Osteoblast (primary cell): ENCODE results near the gene PLPPR1. TPM values are rescaled to one million over a fixed set of nuclear protein-coding genes. Genes with fewer than 3 reads are reported as not detected.

Experiments
- DNase-seq: peaks from one replicate; pipeline ENCODE4 v3.0.0; 2011; ENCODE audit warnings: low spot score, mixed read lengths; ENCODE audit not compliant: insufficient read length; ENCODE audit errors: missing footprints
- H2AFZ ChIP-seq: 2 replicates; pipeline ENCODE4 v1.6.0; 2011; ENCODE audit warnings: mild to moderate bottlenecking, low read length
- H3K27ac ChIP-seq: 2 replicates; pipeline ENCODE4 v1.5.1; 2011; ENCODE audit warnings: mild to moderate bottlenecking, low read depth, low read length, moderate library complexity
- H3K27me3 ChIP-seq: 2 replicates; pipeline ENCODE4 v1.6.0; 2012; ENCODE audit warnings: mild to moderate bottlenecking, control low read depth, inconsistent platforms, low read length, moderate library complexity; ENCODE audit not compliant: insufficient read depth
- H3K36me3 ChIP-seq: 2 replicates; pipeline ENCODE4 v1.5.1; 2011; ENCODE audit warnings: mild to moderate bottlenecking, low read length, control low read depth, moderate library complexity; ENCODE audit not compliant: insufficient read depth
- H3K4me1 ChIP-seq: 2 replicates; pipeline ENCODE4 v1.5.1; 2011; ENCODE audit warnings: mild to moderate bottlenecking, low read length, control low read depth, moderate library complexity; ENCODE audit not compliant: insufficient read depth
- H3K4me2 ChIP-seq: 2 replicates; pipeline ENCODE4 v1.6.0; 2011; ENCODE audit warnings: mild to moderate bottlenecking, low read length; ENCODE audit not compliant: insufficient read depth
- H3K4me3 ChIP-seq: fragments of 200-600 bp; sonication (generic); 3 replicates; pipeline ENCODE4 v1.5.1; 2012; ENCODE audit warnings: mild to moderate bottlenecking, low read length, inconsistent platforms; ENCODE audit not compliant: insufficient read depth
- H3K79me2 ChIP-seq: 2 replicates; pipeline ENCODE4 v1.6.0; 2012; ENCODE audit warnings: mild to moderate bottlenecking, low read length, control low read depth, inconsistent platforms; ENCODE audit not compliant: insufficient read depth
- H3K9me3 ChIP-seq: 2 replicates; pipeline ENCODE4 v1.5.1; 2011; ENCODE audit warnings: low read depth, low read length, control low read depth
- H4K20me1 ChIP-seq: 2 replicates; pipeline ENCODE4 v1.6.0; 2012; ENCODE audit warnings: mild to moderate bottlenecking, low read length, control low read depth; ENCODE audit not compliant: insufficient read depth
- total RNA-seq: library from RNA; depleted of rRNA; stranded (reverse); fragments of >200 nt; gene quantifications from 2 replicates; pipeline ENCODE4 v1.2.3, GENCODE V29; 2012
- TF ChIP-seq, protein P1 (sequence below): IDR thresholded peaks from 2 replicates; pipeline ENCODE4 v1.5.1; 2011; ENCODE audit warnings: mild to moderate bottlenecking, low read depth, low read length, moderate library complexity; ENCODE audit errors: extremely low read depth

PLPPR1 gene
- total RNA-seq, 1 donor = not detected

DNA sequence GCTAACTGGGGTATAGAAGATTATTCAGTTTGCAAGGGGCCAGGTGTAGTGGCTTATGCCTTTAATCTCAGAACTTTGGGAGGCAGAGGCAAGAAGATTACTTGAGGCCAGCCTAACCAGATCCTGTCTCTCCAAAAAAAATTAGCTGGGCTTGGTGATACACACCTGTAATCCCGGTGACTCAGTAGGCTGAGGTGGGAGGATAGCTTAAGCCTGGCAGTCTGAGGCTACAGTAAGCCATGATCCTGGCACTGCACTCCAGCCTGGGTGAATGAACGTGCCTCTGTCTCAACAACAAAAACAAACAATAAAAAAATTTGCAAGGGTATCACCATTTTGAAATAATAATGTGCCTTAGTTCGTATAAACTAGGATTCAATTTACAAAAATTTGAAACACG is 305.0 kb downstream of the PLPPR1 start:
- Histone ChIP-seq H3K27ac (no peak overlapping the region), H3K4me1 (no peaks in the 10 kb centered on the region), H4K20me1 (no peaks in the 10 kb centered on the region), H3K4me3 (no peak overlapping the region), H3K27me3 (no peaks in the 10 kb centered on the region), H3K79me2 (no peaks in the 10 kb centered on the region), H3K36me3 (no peaks in the 10 kb centered on the region), H3K4me2 (no peak overlapping the region), H3K9me3 (no peaks in the 10 kb centered on the region), H2AFZ (no peak overlapping the region)
- TF ChIP-seq, protein P1, sequence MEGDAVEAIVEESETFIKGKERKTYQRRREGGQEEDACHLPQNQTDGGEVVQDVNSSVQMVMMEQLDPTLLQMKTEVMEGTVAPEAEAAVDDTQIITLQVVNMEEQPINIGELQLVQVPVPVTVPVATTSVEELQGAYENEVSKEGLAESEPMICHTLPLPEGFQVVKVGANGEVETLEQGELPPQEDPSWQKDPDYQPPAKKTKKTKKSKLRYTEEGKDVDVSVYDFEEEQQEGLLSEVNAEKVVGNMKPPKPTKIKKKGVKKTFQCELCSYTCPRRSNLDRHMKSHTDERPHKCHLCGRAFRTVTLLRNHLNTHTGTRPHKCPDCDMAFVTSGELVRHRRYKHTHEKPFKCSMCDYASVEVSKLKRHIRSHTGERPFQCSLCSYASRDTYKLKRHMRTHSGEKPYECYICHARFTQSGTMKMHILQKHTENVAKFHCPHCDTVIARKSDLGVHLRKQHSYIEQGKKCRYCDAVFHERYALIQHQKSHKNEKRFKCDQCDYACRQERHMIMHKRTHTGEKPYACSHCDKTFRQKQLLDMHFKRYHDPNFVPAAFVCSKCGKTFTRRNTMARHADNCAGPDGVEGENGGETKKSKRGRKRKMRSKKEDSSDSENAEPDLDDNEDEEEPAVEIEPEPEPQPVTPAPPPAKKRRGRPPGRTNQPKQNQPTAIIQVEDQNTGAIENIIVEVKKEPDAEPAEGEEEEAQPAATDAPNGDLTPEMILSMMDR = no peak
- no peak for DNase-seq

DNA sequence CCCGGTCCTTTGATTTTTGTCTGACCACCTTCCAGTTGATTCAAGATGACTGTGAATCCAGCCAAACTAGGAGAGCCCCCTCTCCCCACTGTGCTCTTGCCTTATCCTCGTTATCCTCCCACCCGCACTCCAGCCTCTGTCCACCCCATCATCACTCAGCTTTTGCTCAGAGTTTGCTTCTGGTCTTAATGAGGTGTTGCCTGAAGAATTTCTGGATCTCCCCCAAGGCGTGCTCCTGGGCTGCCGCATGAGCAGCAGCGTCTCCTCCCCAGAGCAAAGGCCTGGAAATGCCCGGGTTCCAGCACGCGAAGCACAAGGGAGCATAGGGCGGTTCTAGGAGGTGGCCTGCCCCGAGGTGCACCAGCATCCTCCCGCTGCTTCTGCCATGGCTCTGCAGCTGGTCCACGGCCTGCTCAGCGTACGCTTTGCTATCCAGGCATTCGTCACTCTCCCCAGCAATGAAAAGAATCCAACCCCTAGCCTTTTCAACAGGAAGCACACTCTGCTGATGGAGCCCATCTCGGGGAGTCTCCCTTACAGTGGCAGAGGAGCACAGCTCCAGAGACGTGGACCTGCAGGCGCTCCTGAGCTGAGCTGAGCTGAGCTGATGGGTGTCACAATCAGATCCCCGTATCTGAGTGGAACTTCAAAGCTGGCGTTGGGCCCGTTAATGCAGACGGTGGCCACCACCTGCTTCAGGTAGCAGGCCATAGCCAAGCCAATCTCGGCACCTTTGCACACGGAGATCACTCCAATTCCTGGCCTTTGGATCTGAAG is 305.6 kb downstream of the PLPPR1 start:
- no peak overlapping the region for H3K4me3 ChIP-seq
- no peaks in the 10 kb centered on the region for H4K20me1 ChIP-seq
- no peak for DNase-seq
- TF ChIP-seq, protein P1 = no peak
- H3K4me1 ChIP-seq = no peaks in the 10 kb centered on the region
- H2AFZ ChIP-seq = no peak overlapping the region
- H3K9me3 ChIP-seq = no peaks in the 10 kb centered on the region
- no peak overlapping the region for H3K4me2 ChIP-seq
- no peaks in the 10 kb centered on the region for H3K79me2 ChIP-seq
- no peak overlapping the region for H3K27ac ChIP-seq
- H3K27me3 ChIP-seq = no peaks in the 10 kb centered on the region
- no peaks in the 10 kb centered on the region for H3K36me3 ChIP-seq

DNA sequence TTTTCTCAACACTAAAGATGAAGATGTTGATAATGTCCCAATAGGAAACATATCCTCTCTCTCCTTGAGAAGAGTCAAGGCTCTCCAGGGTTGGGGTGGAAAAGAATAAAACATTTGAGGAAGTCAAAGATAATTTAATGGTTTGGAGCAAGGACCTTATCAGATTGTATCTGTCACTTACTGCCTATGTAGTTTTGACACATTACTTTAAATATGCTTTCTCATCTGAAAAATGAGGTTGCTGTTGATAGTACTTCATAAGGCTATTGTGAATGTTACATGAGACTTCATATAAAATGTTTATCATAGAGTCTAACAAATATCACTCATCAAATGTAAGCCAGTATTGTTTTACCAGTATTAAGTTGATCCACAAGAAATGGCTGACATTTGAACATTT is 307.6 kb downstream of the PLPPR1 start:
- H3K9me3 ChIP-seq = no peaks in the 10 kb centered on the region
- H3K4me2 ChIP-seq = no peak overlapping the region
- no peaks in the 10 kb centered on the region for H3K4me1 ChIP-seq
- H3K4me3 ChIP-seq = no peak overlapping the region
- H3K79me2 ChIP-seq = no peaks in the 10 kb centered on the region
- H4K20me1 ChIP-seq = no peaks in the 10 kb centered on the region
- H2AFZ ChIP-seq = no peak overlapping the region
- TF ChIP-seq, protein P1 = no peak
- H3K27ac ChIP-seq = no peak overlapping the region
- H3K27me3 ChIP-seq = no peaks in the 10 kb centered on the region
- no peaks in the 10 kb centered on the region for H3K36me3 ChIP-seq
- no peak for DNase-seq

DNA sequence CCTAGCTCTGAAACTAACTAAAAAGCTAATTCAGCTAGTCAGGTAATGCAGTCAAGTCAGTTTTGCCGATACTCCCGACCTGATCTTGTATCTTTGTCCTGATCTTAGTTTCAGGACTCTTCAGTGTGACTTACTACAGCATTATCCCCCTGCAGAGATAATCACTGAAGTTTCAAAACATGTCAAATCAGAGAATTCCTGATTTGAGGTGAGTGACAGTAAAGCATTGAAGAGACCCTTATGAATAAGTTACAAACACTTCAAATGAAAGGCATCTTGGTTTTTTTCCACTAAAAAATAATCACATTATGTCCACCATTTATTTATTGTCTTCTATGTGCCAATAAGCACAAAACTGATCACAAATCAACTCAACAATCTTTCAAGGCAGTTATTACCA is 308.7 kb downstream of the PLPPR1 start:
- no peak overlapping the region for H3K4me3 ChIP-seq
- TF ChIP-seq, protein P1 = no peak
- H3K4me2 ChIP-seq = no peak overlapping the region
- no peaks in the 10 kb centered on the region for H3K36me3 ChIP-seq
- no peak overlapping the region for H3K27ac ChIP-seq
- H4K20me1 ChIP-seq = no peaks in the 10 kb centered on the region
- no peaks in the 10 kb centered on the region for H3K9me3 ChIP-seq
- H3K79me2 ChIP-seq = no peaks in the 10 kb centered on the region
- peak; percentile 31 for DNase-seq
- H3K27me3 ChIP-seq = no peaks in the 10 kb centered on the region
- no peak overlapping the region for H2AFZ ChIP-seq
- H3K4me1 ChIP-seq = no peaks in the 10 kb centered on the region
